ENCODE results near the gene KLHDC8A. TPM values are rescaled to one million over a fixed set of nuclear protein-coding genes. Genes with fewer than 3 reads are reported as not detected.
A peak's percentile ranks its signal among the peaks of the same experiment; 100 is the strongest.

KLHDC8A gene
- total and polyA plus RNA-seq, 2 of the 13 experiments (the other 11 are each of a cell fraction or from before 2014, with no cell fraction given), result not detected

DNA sequence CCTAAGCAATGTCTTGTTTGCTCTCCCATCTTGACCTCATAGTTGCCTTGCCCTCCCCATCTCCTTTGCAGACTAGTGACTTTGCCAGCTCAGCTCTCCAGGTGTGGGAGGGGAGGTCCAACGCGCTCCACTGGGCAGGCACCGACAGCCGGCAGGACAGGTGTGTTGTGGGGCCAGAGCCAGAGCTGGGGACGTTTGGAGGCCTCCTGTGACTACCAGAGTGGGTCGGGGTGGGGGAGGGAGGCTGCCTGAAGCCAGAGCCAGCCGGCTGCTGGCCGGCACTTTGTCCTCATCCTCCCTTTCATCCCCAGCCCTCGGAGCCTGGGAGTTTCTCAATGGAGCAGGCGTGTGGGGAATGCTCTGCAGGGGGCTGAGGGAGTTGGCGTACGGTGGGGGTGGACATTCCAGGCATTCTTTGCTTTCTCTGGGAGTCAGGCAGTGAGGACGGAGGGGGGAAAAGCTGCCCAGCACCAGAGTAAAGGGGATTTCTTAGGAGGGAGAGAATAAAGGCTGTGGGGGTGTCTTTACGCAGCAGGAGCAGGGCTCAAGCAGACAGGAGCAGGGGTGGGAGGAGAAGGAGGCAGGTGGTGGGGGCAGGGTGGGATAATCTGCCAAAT, 55.4 kb downstream of the KLHDC8A start (continued):
- no peak for TF ChIP-seq HDAC6 (IDR thresholded peaks at IDR 0.05; ENCODE audit: low read depth, low read length)
- TF ChIP-seq, protein P1, sequence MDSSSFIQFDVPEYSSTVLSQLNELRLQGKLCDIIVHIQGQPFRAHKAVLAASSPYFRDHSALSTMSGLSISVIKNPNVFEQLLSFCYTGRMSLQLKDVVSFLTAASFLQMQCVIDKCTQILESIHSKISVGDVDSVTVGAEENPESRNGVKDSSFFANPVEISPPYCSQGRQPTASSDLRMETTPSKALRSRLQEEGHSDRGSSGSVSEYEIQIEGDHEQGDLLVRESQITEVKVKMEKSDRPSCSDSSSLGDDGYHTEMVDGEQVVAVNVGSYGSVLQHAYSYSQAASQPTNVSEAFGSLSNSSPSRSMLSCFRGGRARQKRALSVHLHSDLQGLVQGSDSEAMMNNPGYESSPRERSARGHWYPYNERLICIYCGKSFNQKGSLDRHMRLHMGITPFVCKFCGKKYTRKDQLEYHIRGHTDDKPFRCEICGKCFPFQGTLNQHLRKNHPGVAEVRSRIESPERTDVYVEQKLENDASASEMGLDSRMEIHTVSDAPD (CRISPR knock-in tag; IDR thresholded peaks at IDR 0.05), result peak; percentile 61; the same call in 1 of the 2 replicates
- TF ChIP-seq SMARCE1 (IDR thresholded peaks at IDR 0.05; ENCODE audit: borderline replicate concordance), result no peak
- no peak for TF ChIP-seq FLYWCH1 (CRISPR knock-in tag; IDR thresholded peaks at IDR 0.05)
- TF ChIP-seq, protein P2, sequence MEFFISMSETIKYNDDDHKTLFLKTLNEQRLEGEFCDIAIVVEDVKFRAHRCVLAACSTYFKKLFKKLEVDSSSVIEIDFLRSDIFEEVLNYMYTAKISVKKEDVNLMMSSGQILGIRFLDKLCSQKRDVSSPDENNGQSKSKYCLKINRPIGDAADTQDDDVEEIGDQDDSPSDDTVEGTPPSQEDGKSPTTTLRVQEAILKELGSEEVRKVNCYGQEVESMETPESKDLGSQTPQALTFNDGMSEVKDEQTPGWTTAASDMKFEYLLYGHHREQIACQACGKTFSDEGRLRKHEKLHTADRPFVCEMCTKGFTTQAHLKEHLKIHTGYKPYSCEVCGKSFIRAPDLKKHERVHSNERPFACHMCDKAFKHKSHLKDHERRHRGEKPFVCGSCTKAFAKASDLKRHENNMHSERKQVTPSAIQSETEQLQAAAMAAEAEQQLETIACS (CRISPR knock-in tag; IDR thresholded peaks at IDR 0.05), result no peak
- no peak for TF ChIP-seq RELA (CRISPR knock-in tag; IDR thresholded peaks at IDR 0.05)
- TF ChIP-seq KLF9 (CRISPR knock-in tag; IDR thresholded peaks at IDR 0.05; ENCODE audit: low read depth), result no peak
- TF ChIP-seq ZNF75D (CRISPR knock-in tag; IDR thresholded peaks at IDR 0.05; ENCODE audit: borderline replicate concordance), result no peak
- TF ChIP-seq, protein P3, sequence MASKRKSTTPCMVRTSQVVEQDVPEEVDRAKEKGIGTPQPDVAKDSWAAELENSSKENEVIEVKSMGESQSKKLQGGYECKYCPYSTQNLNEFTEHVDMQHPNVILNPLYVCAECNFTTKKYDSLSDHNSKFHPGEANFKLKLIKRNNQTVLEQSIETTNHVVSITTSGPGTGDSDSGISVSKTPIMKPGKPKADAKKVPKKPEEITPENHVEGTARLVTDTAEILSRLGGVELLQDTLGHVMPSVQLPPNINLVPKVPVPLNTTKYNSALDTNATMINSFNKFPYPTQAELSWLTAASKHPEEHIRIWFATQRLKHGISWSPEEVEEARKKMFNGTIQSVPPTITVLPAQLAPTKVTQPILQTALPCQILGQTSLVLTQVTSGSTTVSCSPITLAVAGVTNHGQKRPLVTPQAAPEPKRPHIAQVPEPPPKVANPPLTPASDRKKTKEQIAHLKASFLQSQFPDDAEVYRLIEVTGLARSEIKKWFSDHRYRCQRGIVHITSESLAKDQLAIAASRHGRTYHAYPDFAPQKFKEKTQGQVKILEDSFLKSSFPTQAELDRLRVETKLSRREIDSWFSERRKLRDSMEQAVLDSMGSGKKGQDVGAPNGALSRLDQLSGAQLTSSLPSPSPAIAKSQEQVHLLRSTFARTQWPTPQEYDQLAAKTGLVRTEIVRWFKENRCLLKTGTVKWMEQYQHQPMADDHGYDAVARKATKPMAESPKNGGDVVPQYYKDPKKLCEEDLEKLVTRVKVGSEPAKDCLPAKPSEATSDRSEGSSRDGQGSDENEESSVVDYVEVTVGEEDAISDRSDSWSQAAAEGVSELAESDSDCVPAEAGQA (IDR thresholded peaks at IDR 0.05; ENCODE audit: low read depth), result no peak
- TF ChIP-seq, protein P3 (CRISPR knock-in tag; IDR thresholded peaks at IDR 0.05; ENCODE audit: borderline replicate concordance), result no peak
- peak; percentile 35; the same call in 1 of the 2 replicates for TF ChIP-seq SAFB2 (CRISPR knock-in tag; IDR thresholded peaks at IDR 0.05; ENCODE audit: borderline replicate concordance, low read depth)
- no peak for TF ChIP-seq MAFG (CRISPR knock-in tag; IDR thresholded peaks at IDR 0.05)
- TF ChIP-seq SRSF1 (optimal IDR thresholded peaks at IDR 0.05; ENCODE audit: low read depth, low read length), result no peak
- TF ChIP-seq ZNF143 (CRISPR knock-in tag; IDR thresholded peaks at IDR 0.05), result no peak
- TF ChIP-seq, protein P4, sequence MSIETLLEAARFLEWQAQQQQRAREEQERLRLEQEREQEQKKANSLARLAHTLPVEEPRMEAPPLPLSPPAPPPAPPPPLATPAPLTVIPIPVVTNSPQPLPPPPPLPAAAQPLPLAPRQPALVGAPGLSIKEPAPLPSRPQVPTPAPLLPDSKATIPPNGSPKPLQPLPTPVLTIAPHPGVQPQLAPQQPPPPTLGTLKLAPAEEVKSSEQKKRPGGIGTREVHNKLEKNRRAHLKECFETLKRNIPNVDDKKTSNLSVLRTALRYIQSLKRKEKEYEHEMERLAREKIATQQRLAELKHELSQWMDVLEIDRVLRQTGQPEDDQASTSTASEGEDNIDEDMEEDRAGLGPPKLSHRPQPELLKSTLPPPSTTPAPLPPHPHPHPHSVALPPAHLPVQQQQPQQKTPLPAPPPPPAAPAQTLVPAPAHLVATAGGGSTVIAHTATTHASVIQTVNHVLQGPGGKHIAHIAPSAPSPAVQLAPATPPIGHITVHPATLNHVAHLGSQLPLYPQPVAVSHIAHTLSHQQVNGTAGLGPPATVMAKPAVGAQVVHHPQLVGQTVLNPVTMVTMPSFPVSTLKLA (IDR thresholded peaks at IDR 0.05), result no peak
- TF ChIP-seq PAX8 (CRISPR knock-in tag; IDR thresholded peaks at IDR 0.05; ENCODE audit: borderline replicate concordance), result no peak
- TF ChIP-seq FIP1L1 (IDR thresholded peaks at IDR 0.05; ENCODE audit: borderline replicate concordance, insufficient read depth, low read depth, low read length), result no peak
- TF ChIP-seq TAF1 (CRISPR knock-in tag; IDR thresholded peaks at IDR 0.05), result no peak

Measured in HepG2 (cell line).